Measurements from ENCODE around the gene EFNA2.

The EFNA2 gene

GRCh38 chr19:1249298-1249989 is 36.2 kb upstream of the EFNA2 start:
- peak; percentile 90 to 94 for DNase-seq

DNA sequence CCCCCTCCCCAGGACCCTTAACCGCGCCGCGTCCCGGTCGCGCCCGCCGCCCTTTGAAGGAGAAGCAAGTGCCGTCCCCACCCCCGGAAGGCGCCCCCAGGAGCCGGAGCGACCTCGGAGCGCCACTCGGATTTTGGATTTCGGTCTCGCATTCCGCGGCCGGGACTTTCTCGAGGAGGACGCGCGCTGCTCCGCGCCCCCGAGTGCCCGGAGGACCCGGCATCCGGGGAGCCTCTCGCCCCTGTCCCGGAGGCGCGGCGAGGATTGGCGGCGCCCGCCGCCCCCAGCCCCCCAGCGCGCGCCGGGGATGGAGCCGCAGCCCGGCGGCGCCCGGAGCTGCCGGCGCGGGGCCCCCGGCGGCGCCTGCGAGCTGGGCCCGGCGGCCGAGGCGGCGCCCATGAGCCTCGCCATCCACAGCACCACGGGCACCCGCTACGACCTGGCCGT is 35.7 kb upstream of the EFNA2 start:
- DNase-seq, result no peak

- DNase-seq, result peak; percentile 70 to 71
Observed at GRCh38 chr19:1250437-1251260, 35.0 kb upstream of the EFNA2 start.

GRCh38 chr19:1251330-1252220 is 34.1 kb upstream of the EFNA2 start:
- peak; percentile 48 to 71 for DNase-seq

- peak; percentile 62 to 77 for DNase-seq
Observed at GRCh38 chr19:1252221-1252820, 33.4 kb upstream of the EFNA2 start.

GRCh38 chr19:1252821-1253513 is 32.7 kb upstream of the EFNA2 start:
- peak; percentile 91 for DNase-seq

GRCh38 chr19:1253514-1254080 is 32.1 kb upstream of the EFNA2 start:
- no peak for DNase-seq

GRCh38 chr19:1254081-1254527 is 31.6 kb upstream of the EFNA2 start:
- no peak for DNase-seq

DNA sequence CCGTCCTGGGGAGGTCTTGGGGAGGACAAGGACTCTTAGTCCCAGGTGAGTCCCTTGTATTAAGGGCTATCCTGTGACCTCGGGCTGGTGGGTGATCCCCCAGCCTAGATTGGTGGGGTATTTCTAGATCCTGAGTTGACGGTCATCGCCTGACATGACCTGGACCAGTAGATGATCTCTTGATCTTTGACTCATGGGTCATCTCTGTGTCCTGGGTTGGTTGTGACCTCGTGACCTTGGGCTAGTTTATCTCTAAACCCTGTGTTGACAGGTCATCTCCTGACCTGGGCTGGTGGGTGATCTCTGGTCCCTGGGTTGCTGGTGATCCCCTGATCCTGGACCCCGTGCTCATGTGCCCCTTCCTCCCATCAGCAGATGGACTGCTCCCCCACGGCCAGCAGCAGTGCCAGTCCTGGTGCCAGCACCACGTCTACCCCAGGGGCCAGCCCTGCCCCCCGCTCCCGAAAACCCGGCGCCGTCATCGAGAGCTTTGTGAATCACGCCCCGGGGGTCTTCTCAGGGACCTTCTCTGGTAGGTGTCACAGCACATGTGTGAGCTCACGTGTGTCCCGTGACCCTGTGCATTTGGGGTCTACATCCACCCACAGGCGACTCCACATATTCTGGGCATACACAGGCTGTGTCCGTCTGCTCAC is 31.0 kb upstream of the EFNA2 start:
- DNase-seq, result no peak

DNA sequence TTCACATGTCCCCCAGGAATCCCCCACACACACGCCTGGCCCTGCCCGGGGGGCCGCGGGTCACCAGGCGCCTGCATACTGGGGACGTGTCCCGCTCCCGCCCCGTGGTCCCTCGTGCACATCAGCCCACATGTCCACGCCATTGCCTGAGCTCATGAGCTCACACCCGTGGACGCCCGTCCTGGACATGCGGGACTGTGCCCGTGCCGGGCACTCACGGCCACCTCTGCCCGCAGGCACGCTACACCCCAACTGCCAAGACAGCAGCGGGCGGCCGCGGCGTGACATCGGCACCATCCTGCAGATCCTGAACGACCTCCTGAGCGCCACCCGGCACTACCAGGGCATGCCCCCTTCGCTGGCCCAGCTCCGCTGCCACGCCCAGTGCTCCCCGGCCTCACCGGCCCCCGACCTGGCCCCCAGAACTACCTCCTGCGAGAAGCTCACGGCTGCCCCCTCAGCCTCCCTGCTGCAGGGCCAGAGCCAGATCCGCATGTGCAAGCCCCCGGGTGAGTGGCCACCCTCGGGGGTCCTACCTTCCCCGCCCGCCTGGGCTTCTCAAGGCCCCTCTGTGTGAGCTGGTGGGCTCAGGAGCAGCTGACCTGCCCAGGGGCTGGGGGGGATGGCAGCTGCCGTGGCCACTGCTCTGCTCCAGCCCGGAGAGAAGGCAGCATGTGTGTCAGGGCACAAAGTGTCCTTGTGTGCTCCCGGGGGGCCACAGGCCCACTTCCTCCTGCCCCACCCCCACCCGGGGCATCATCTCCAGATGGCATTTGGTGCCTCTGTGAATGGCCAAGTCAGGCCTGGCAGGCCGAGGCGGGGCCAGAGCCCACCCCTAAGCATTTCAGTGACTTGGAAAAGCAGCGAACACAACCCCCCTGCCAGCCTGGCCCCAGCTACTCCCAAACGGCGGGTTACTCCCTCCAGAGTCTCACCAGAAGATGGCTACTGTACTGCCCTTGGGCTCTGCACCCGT is 30.2 kb upstream of the EFNA2 start:
- no peak for DNase-seq

DNA sequence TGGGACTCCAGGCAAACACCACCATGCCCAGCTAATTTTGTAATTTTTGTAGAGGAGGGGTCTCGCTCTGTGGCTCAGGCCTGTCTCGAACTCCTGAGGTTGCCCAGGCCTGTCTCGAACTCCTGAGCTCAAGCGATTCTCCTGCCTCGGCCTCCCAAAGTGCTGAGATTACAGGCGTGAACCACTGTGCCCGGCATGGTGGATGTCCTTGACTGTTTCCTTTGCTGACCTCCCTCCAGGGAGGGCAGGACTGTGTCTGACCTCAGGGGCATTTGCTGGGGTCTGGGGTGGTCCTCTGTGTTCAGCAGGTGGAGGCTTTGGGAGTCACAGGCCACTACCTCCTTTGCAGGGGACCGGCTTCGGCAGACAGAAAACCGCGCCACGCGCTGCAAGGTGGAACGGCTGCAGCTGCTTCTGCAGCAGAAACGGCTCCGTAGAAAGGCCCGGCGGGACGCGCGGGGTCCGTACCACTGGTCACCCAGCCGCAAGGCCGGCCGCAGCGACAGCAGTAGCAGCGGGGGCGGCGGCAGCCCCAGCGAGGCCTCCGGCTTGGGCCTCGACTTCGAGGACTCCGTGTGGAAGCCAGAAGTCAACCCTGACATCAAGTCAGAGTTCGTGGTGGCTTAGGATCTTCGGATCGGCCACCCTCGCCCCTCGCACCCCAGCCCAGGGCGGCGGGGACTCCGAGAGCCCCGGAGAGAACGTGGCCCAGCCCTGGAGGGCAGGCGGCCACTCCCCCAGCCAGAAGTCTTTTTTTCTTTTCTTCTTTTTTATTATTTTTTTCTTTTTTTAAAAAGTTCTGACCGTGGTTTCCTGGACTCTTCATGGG is 28.8 kb upstream of the EFNA2 start:
- no peak for DNase-seq

GRCh38 chr19:1257475-1258162 is 28.1 kb upstream of the EFNA2 start:
- DNase-seq, result no peak

- DNase-seq, result no peak
Observed at GRCh38 chr19:1258163-1258492, 27.5 kb upstream of the EFNA2 start.

- DNase-seq, result no peak
Observed at GRCh38 chr19:1258707-1259205, 26.9 kb upstream of the EFNA2 start.

DNA sequence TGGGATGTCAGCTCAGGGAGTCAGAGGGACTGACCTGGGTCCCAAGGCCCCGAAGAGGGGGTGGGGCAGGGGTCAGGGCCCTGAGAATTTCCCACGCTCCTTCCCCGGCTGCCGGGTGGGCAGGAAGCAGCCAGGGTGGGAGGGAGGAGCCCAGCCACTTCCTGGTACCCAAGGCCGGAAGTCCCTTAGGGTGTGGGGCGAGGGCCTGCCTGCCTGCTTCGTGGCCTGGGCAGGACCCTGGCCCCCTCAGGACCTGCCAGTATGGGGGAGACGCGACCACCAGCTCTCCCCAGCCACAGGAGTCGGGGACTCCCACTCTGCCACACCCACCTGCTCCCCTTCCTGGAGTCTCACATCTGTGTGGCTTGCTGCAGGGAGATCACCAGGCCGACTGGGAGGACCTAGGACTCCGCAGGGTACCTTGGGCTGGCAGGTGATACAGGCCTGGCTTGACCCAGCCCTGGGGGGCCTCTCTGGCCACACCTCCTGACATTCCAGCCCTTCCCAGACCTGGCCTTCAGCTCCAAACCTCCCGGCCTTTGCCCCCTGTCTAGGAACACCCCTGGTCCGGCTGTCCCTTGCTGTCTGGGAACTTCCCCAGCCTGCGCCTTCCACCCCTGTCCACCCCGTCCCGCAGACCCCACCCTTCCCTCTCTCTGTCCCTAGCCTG is 26.3 kb upstream of the EFNA2 start:
- no peak for DNase-seq

DNA sequence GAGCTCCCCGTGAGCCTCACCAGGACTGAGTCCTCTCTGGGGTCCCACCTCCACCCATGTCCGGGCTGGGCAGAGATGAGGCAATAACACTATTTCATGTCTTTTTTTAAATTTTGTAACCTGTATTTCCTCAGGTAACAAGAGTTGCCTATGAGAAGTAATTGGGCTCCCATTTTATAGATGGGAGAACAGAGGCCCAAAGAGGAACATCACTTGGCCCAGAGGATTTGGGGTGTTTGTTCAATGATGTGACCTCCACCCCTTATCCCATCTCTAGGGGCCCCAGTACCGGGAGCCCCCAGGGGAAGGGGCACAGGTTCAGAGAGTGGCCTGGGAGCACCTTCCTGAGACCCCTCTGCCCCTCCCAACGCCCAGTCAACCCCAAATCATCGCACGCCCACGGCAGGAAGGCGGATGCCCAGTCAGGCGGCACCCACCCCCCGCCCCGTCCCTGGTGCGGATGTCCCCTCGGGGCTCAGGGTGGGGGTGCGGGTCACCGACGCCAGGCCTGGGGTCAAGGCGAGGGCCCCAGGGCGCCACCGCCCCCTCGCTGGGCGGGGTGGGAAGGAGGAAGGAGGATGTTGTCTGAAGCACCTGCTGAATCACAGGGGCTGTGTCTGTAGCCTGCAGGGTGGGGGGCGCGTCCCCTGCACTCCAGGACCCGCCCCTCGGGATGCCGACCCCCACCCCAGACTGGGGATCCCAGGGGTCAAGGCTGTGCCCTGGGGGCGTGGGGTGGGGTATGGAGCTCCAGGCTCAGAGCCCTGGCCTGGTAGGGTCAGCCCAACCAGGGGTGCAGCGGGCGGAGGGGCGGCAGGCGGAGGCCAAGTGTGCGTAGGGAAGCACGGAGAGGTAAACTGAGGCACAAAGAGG is 25.6 kb upstream of the EFNA2 start:
- DNase-seq, result no peak

All from NCI-H2081 (cell line).